A673 (cell line): Measurements from ENCODE around the gene CAMK1D.

ENCODE experiments used
- CTCF ChIP-seq: fragments of 300-800, 200-600 bp; sonication (generic); conservative IDR thresholded peaks from 2 replicates; pipeline ENCODE4 v1.5.1; 2017; ENCODE audit warnings: low read depth, mild to moderate bottlenecking, antibody characterized with exemption, low read length, moderate library complexity, mixed read lengths
- EZH2 ChIP-seq: fragments of 200-600 bp; sonication (generic); IDR thresholded peaks from 2 replicates; pipeline ENCODE4 v1.6.1; 2017; ENCODE audit warnings: borderline replicate concordance, low read depth, mild to moderate bottlenecking, mixed read lengths, antibody characterized with exemption, low read length; ENCODE audit not compliant: poor library complexity, severe bottlenecking

GRCh38 chr10:12838995-12839927 is 489.9 kb downstream of the CAMK1D start:
- TF ChIP-seq CTCF, result no peak
- no peak for TF ChIP-seq EZH2
